ENCODE results near the gene TM9SF1.
"Not testable (repeated sequence)": the region's sequence is repeated elsewhere in the genome, so short reads cannot be mapped to it uniquely, and the experiment has no call there.

TM9SF1 gene

DNA sequence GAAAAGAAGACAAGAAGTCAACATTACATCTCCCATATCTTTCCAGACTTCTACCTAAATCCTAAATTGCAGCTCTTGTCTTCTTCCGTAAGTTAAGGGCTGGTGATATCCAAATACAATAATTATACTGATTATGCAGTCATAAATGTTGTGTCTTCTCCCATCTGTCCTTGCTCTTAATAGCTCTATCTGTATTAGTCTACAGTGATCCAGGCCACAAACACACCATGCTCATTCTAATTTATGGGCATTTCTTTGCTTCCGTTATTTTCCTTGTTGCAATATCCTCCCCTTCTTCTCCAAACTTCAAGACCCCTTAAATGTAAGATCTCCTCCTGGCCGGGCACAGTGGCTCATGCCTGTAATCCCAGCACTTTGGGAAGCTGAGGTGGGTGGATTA, 24.3 kb upstream of the TM9SF1 start:
- TF ChIP-seq, protein P1, sequence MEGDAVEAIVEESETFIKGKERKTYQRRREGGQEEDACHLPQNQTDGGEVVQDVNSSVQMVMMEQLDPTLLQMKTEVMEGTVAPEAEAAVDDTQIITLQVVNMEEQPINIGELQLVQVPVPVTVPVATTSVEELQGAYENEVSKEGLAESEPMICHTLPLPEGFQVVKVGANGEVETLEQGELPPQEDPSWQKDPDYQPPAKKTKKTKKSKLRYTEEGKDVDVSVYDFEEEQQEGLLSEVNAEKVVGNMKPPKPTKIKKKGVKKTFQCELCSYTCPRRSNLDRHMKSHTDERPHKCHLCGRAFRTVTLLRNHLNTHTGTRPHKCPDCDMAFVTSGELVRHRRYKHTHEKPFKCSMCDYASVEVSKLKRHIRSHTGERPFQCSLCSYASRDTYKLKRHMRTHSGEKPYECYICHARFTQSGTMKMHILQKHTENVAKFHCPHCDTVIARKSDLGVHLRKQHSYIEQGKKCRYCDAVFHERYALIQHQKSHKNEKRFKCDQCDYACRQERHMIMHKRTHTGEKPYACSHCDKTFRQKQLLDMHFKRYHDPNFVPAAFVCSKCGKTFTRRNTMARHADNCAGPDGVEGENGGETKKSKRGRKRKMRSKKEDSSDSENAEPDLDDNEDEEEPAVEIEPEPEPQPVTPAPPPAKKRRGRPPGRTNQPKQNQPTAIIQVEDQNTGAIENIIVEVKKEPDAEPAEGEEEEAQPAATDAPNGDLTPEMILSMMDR (IDR thresholded peaks at IDR 0.05; ENCODE audit: low read depth, low read length, missing control alignments): no peak
- H3K4me3 ChIP-seq (replicated peaks; ENCODE audit: low read depth, low read length): no peak overlapping the region
- no peak for DNase-seq (ENCODE audit: extremely low read depth, low read depth)

- TF ChIP-seq, protein P1 (IDR thresholded peaks at IDR 0.05; ENCODE audit: low read depth, low read length, missing control alignments): no peak
- DNase-seq (ENCODE audit: extremely low read depth, low read depth): no peak
- no peak overlapping the region for H3K4me3 ChIP-seq (replicated peaks; ENCODE audit: low read depth, low read length)
Observed at GRCh38 chr14:24219080-24219479, 23.8 kb upstream of the TM9SF1 start.

GRCh38 chr14:24216876-24217275, 21.6 kb upstream of the TM9SF1 start:
- H3K4me3 ChIP-seq (replicated peaks; ENCODE audit: low read depth, low read length); DNase-seq (ENCODE audit: extremely low read depth, low read depth): not testable (repeated sequence)

DNA sequence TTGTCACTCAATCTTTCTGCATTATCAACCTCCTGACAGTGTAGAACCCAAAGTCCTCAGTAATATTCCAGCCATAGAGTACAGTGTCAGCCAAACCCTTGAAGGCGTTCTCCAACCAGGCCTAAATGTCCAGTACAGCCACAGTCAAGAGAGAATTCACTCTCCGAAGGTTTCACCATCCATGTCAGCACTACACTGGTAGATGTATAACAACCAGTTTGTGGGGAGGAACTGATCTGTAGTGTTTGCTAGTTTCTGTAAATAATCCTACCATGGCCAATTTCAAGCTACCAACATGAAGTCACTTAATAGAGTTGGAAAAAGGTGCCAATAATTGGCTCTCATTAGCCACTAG, 21.1 kb upstream of the TM9SF1 start:
- H3K4me3 ChIP-seq (replicated peaks; ENCODE audit: low read depth, low read length): peak overlapping the region; percentile 69
- TF ChIP-seq, protein P1 (IDR thresholded peaks at IDR 0.05; ENCODE audit: low read depth, low read length, missing control alignments): no peak
- DNase-seq (ENCODE audit: extremely low read depth, low read depth): no peak

GRCh38 chr14:24215495-24216344, 20.5 kb upstream of the TM9SF1 start, which contains the start of gene MDP1:
MDP1 (minus strand) TSS chr14:24216066; CDS start chr14:24215955, 111 bp downstream.
- TF ChIP-seq, protein P1 (IDR thresholded peaks at IDR 0.05; ENCODE audit: low read depth, low read length, missing control alignments): peak; percentile 60
- H3K4me3 ChIP-seq (replicated peaks; ENCODE audit: low read depth, low read length): peak within 1 kb of the TSS; percentile 69
- peak; percentile 65 for DNase-seq (ENCODE audit: extremely low read depth, low read depth)

- peak overlapping the region; percentile 73 for H3K4me3 ChIP-seq (replicated peaks; ENCODE audit: low read depth, low read length)
- TF ChIP-seq, protein P1 (IDR thresholded peaks at IDR 0.05; ENCODE audit: low read depth, low read length, missing control alignments): no peak
- no peak for DNase-seq (ENCODE audit: extremely low read depth, low read depth)
Observed at GRCh38 chr14:24213866-24214662, 18.8 kb upstream of the TM9SF1 start.
